H9 (cell line): ENCODE measurements around the gene FOXM1. TPM values are rescaled to one million over a fixed set of nuclear protein-coding genes. Genes with fewer than 3 reads are reported as not detected.

Source experiments
- DNase-seq: peaks from one replicate; pipeline ENCODE4 v3.0.0-alpha.2; 2017
- H2AFZ ChIP-seq: one replicate; pipeline ENCODE4 v1.6.1; 2013; ENCODE audit warnings: mild to moderate bottlenecking, low read length, control low read depth, moderate library complexity
- H2AK5ac ChIP-seq: 2 replicates; pipeline ENCODE4 v1.6.1; 2013; ENCODE audit warnings: low read length, control low read depth, mixed read lengths; ENCODE audit not compliant: insufficient read length
- H2BK120ac ChIP-seq: one replicate; pipeline ENCODE4 v1.6.1; 2013; ENCODE audit warnings: low read depth, mild to moderate bottlenecking, low read length, control low read depth, inconsistent platforms; ENCODE audit not compliant: poor library complexity, severe bottlenecking
- H2BK12ac ChIP-seq: 2 replicates; pipeline ENCODE4 v1.6.1; 2013; ENCODE audit warnings: low read length, control low read depth, mixed read lengths, low read depth; ENCODE audit not compliant: insufficient read length
- H2BK15ac ChIP-seq: 2 replicates; pipeline ENCODE4 v1.6.1; 2013; ENCODE audit warnings: low read depth, low read length, control low read depth
- H2BK20ac ChIP-seq: one replicate; pipeline ENCODE4 v1.6.1; 2013; ENCODE audit warnings: low read depth, mild to moderate bottlenecking, low read length, control low read depth, inconsistent platforms; ENCODE audit not compliant: poor library complexity, severe bottlenecking
- H2BK5ac ChIP-seq: 2 replicates; pipeline ENCODE4 v1.6.1; 2013; ENCODE audit warnings: low read length, control low read depth, mixed read lengths; ENCODE audit not compliant: insufficient read length
- H3K14ac ChIP-seq: 2 replicates; pipeline ENCODE4 v1.6.1; 2013; ENCODE audit warnings: low read length, control low read depth; ENCODE audit not compliant: insufficient read depth
- H3K18ac ChIP-seq: 2 replicates; pipeline ENCODE4 v1.6.1; 2013; ENCODE audit warnings: low read depth, mild to moderate bottlenecking, mixed read lengths, low read length, control low read depth; ENCODE audit not compliant: insufficient read length
- H3K23ac ChIP-seq: 2 replicates; pipeline ENCODE4 v1.6.1; 2013; ENCODE audit warnings: low read length, control low read depth, mixed read lengths, low read depth; ENCODE audit not compliant: insufficient read length
- H3K23me2 ChIP-seq: 2 replicates; pipeline ENCODE4 v1.6.1; 2013; ENCODE audit warnings: low read depth, mild to moderate bottlenecking, mixed read lengths, low read length, control low read depth; ENCODE audit not compliant: insufficient read length, poor library complexity, severe bottlenecking
- H3K27ac ChIP-seq: 2 replicates; pipeline ENCODE4 v1.5.1; 2013; ENCODE audit warnings: low read length, control low read depth, mixed read lengths, low read depth; ENCODE audit not compliant: insufficient read length
- H3K27me3 ChIP-seq: 2 replicates; pipeline ENCODE4 v1.6.1; 2013; ENCODE audit warnings: low read length, control low read depth, inconsistent platforms; ENCODE audit not compliant: insufficient read depth
- H3K4ac ChIP-seq: 2 replicates; pipeline ENCODE4 v1.6.1; 2013; ENCODE audit warnings: low read depth, mild to moderate bottlenecking, control low read depth, inconsistent platforms, low read length, moderate library complexity
- H3K4me1 ChIP-seq: 2 replicates; pipeline ENCODE4 v1.6.1; 2013; ENCODE audit warnings: low read length, control low read depth, inconsistent platforms; ENCODE audit not compliant: insufficient read depth
- H3K4me2 ChIP-seq: 2 replicates; pipeline ENCODE4 v1.6.1; 2013; ENCODE audit warnings: low read length, control low read depth, mixed read lengths; ENCODE audit not compliant: insufficient read length, insufficient read depth
- H3K56ac ChIP-seq: 2 replicates; pipeline ENCODE4 v1.6.1; 2013; ENCODE audit warnings: low read depth, mild to moderate bottlenecking, mixed read lengths, low read length, control low read depth; ENCODE audit not compliant: insufficient read length
- H3K79me1 ChIP-seq: 2 replicates; pipeline ENCODE4 v1.6.1; 2013; ENCODE audit warnings: low read depth, mild to moderate bottlenecking, moderate library complexity, low read length, control low read depth, inconsistent platforms; ENCODE audit not compliant: insufficient read depth, poor library complexity, severe bottlenecking
- H3K79me2 ChIP-seq: 2 replicates; pipeline ENCODE4 v1.6.1; 2013; ENCODE audit warnings: low read length, control low read depth, inconsistent platforms; ENCODE audit not compliant: insufficient read depth
- H3K9ac ChIP-seq: 2 replicates; pipeline ENCODE4 v1.6.1; 2013; ENCODE audit warnings: low read length, control low read depth, mixed read lengths; ENCODE audit not compliant: insufficient read length; ENCODE audit errors: extremely low read depth
- H3K9me3 ChIP-seq: one replicate; pipeline ENCODE4 v1.6.1; 2013; ENCODE audit warnings: low read depth, low read length, inconsistent platforms; ENCODE audit not compliant: control insufficient read depth
- H3T11ph ChIP-seq: one replicate; pipeline ENCODE4 v1.6.1; 2013; ENCODE audit warnings: mild to moderate bottlenecking, low read length, control low read depth, inconsistent platforms
- H4K20me1 ChIP-seq: one replicate; pipeline ENCODE4 v1.6.1; 2013; ENCODE audit not compliant: control insufficient read depth, insufficient read length, insufficient read depth
- H4K5ac ChIP-seq: 2 replicates; pipeline ENCODE4 v1.6.1; 2013; ENCODE audit warnings: low read depth, mild to moderate bottlenecking, mixed read lengths, low read length, control low read depth; ENCODE audit not compliant: insufficient read length
- H4K8ac ChIP-seq: replicated peaks from 2 replicates; pipeline ENCODE4 v1.6.1; 2013; ENCODE audit warnings: low read length, control low read depth, mixed read lengths, low read depth; ENCODE audit not compliant: insufficient read length
- H4K91ac ChIP-seq: 2 replicates; pipeline ENCODE4 v1.6.1; 2013; ENCODE audit warnings: low read depth, mild to moderate bottlenecking, moderate library complexity, mixed read lengths, low read length, control low read depth; ENCODE audit not compliant: insufficient read length
- H3K27ac Mint-ChIP-seq, 3 experiments: 2 replicates in 2 of 3; 3 replicates in 1 of 3; pipeline ENCODE4 v1.8.0; 2020 to 2021; ENCODE audit warnings: mixed read lengths in 3 of 3, mild to moderate bottlenecking in 1 of 3, moderate library complexity in 1 of 3
- H3K27me3 Mint-ChIP-seq: 2 replicates; pipeline ENCODE4 v1.8.0; 2021; ENCODE audit warnings: low read depth, mild to moderate bottlenecking, moderate library complexity, mixed read lengths
- H3K36me3 Mint-ChIP-seq, 3 experiments: 2 replicates in 2 of 3; 3 replicates in 1 of 3; pipeline ENCODE4 v1.8.0; 2020 to 2021; ENCODE audit warnings: low read depth in 3 of 3, mixed read lengths in 3 of 3; ENCODE audit not compliant: insufficient read depth in 1 of 3
- H3K4me1 Mint-ChIP-seq, 2 experiments: 2 replicates each; pipeline ENCODE4 v1.8.0; 2020; ENCODE audit warnings: mixed read lengths in 2 of 2
- H3K4me3 Mint-ChIP-seq, 2 experiments: 2 replicates in 1 of 2; 3 replicates in 1 of 2; pipeline ENCODE4 v1.8.0; 2020 to 2021; ENCODE audit warnings: mild to moderate bottlenecking in 2 of 2, mixed read lengths in 2 of 2, moderate library complexity in 1 of 2
- H3K9me3 Mint-ChIP-seq, 2 experiments: 2 replicates in 1 of 2; 3 replicates in 1 of 2; pipeline ENCODE4 v1.8.0; 2020; ENCODE audit warnings: mild to moderate bottlenecking in 2 of 2, mixed read lengths in 2 of 2, moderate library complexity in 1 of 2
- CTCF ChIP-seq: fragments of 200-600 bp; sonication (generic); conservative IDR thresholded peaks from 3 replicates; pipeline ENCODE4 v1.8.0; 2021; ENCODE audit warnings: antibody characterized with exemption, mild to moderate bottlenecking
- WGBS: extraction: QIAGEN DNeasy Blood & Tissue Kit; methylation state at CpG from one replicate; pipeline ENCODE4 v1.1.7; 2013; ENCODE audit warnings: missing lambda C conversion rate, low lambda C conversion rate, mixed read lengths; ENCODE audit not compliant: insufficient read length; ENCODE audit errors: extremely low coverage; 5-methylcytosine and 5-hydroxymethylcytosine counted together
- total RNA-seq: library from RNA; stranded (reverse); gene quantifications from 2 replicates; pipeline ENCODE4 v1.2.1, GENCODE V29; 2021

FOXM1 gene
- total RNA-seq, 1 experiment from 2014 or later: 109 TPM

DNA sequence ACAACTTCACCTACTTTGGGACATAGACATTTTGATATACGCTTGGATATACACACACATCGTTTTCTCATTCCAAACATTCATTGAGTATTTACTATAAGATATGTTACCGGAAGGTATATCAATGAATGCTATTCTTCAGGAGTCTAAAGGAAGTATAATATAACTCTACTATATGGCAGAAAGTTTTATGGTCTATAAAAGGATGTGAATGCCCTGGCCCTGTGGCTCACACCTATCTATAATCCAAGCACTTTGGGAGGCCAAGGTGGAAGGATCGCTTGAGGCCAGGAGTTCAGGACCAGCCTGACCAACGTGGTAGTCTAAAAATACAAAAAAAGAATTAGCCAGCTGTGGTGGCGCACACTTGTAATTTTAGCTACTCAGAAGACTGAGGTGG, 47.7 kb downstream of the FOXM1 start:
- WGBS: no CpG with 5 or more reads among the region's 6 CpGs
- TF ChIP-seq CTCF: no peak
- Mint-ChIP-seq H3K9me3 (no peaks in the 10 kb centered on the region), H3K27me3 (no peaks in the 10 kb centered on the region), H3K4me3 (no peak overlapping the region), H3K36me3 (peaks cover 9 to 64% (median 43%) of the 10 kb centered on the region in 3 experiments), H3K4me1 (peaks cover 42 to 51% of the 10 kb centered on the region in 2 experiments), H3K27ac (no peak overlapping the region)
- Histone ChIP-seq H2BK12ac (no peak overlapping the region), H3K4me2 (no peak overlapping the region), H3K9me3 (no peaks in the 10 kb centered on the region), H3K79me1 (no peaks in the 10 kb centered on the region), H3K56ac (no peak overlapping the region), H2BK20ac (no peak overlapping the region), H4K20me1 (no peaks in the 10 kb centered on the region), H4K91ac (no peak overlapping the region), H4K5ac (no peak overlapping the region), H4K8ac (no peak overlapping the region), H3K27ac (no peak overlapping the region), H2AFZ (no peak overlapping the region), H3K27me3 (no peaks in the 10 kb centered on the region), H2BK120ac (no peak overlapping the region), H2BK5ac (no peak overlapping the region), H3K23ac (no peak overlapping the region), H2BK15ac (no peak overlapping the region), H3K18ac (no peak overlapping the region), H3K14ac (no peak overlapping the region), H3K79me2 (no peaks in the 10 kb centered on the region), H3K23me2 (no peaks in the 10 kb centered on the region), H2AK5ac (no peak overlapping the region), H3K9ac (no peak overlapping the region), H3K4me1 (peaks cover 3% of the 10 kb centered on the region; the same call in 1 of the 2 replicates), H3K4ac (no peak overlapping the region), H3T11ph (no peak overlapping the region)
- no peak for DNase-seq
